WTC11 (cell line): Measurements from ENCODE around the gene RNF121.

Experiments used
- CTCF ChIP-seq: fragments of 200-600 bp; IDR thresholded peaks from 2 replicates; pipeline ENCODE4 v1.8.0; 2022; ENCODE audit warnings: antibody characterized with exemption
- JUN ChIP-seq: sonication (generic); formaldehyde crosslinking; IDR thresholded peaks from 2 replicates; pipeline ENCODE4 v1.8.0; 2023; ENCODE audit warnings: mild to moderate bottlenecking, missing genetic modification reagents
- USF1 ChIP-seq: sonication (generic); formaldehyde crosslinking; IDR thresholded peaks from 2 replicates; pipeline ENCODE4 v1.8.0; 2022; ENCODE audit warnings: mild to moderate bottlenecking, missing genetic modification reagents

- no peak for TF ChIP-seq USF1 (CRISPR knock-in tag)
- no peak for TF ChIP-seq JUN (CRISPR knock-in tag)
- no peak for TF ChIP-seq CTCF
Measured at GRCh38 chr11:71991494-71991893, 62.6 kb downstream of the RNF121 start.
